Osteoblast (primary cell): ENCODE results near the gene PABPC1L. TPM values are rescaled to one million over a fixed set of nuclear protein-coding genes. Genes with fewer than 3 reads are reported as not detected.

ENCODE experiments used
- DNase-seq: peaks from one replicate; pipeline ENCODE4 v3.0.0; 2011; ENCODE audit warnings: low spot score, mixed read lengths; ENCODE audit not compliant: insufficient read length; ENCODE audit errors: missing footprints
- H2AFZ ChIP-seq: 2 replicates; pipeline ENCODE4 v1.6.0; 2011; ENCODE audit warnings: mild to moderate bottlenecking, low read length
- H3K27ac ChIP-seq: 2 replicates; pipeline ENCODE4 v1.5.1; 2011; ENCODE audit warnings: mild to moderate bottlenecking, low read depth, low read length, moderate library complexity
- H3K27me3 ChIP-seq: 2 replicates; pipeline ENCODE4 v1.6.0; 2012; ENCODE audit warnings: mild to moderate bottlenecking, control low read depth, inconsistent platforms, low read length, moderate library complexity; ENCODE audit not compliant: insufficient read depth
- H3K36me3 ChIP-seq: 2 replicates; pipeline ENCODE4 v1.5.1; 2011; ENCODE audit warnings: mild to moderate bottlenecking, low read length, control low read depth, moderate library complexity; ENCODE audit not compliant: insufficient read depth
- H3K4me1 ChIP-seq: 2 replicates; pipeline ENCODE4 v1.5.1; 2011; ENCODE audit warnings: mild to moderate bottlenecking, low read length, control low read depth, moderate library complexity; ENCODE audit not compliant: insufficient read depth
- H3K4me2 ChIP-seq: 2 replicates; pipeline ENCODE4 v1.6.0; 2011; ENCODE audit warnings: mild to moderate bottlenecking, low read length; ENCODE audit not compliant: insufficient read depth
- H3K4me3 ChIP-seq: fragments of 200-600 bp; sonication (generic); 3 replicates; pipeline ENCODE4 v1.5.1; 2012; ENCODE audit warnings: mild to moderate bottlenecking, low read length, inconsistent platforms; ENCODE audit not compliant: insufficient read depth
- H3K79me2 ChIP-seq: 2 replicates; pipeline ENCODE4 v1.6.0; 2012; ENCODE audit warnings: mild to moderate bottlenecking, low read length, control low read depth, inconsistent platforms; ENCODE audit not compliant: insufficient read depth
- H3K9me3 ChIP-seq: 2 replicates; pipeline ENCODE4 v1.5.1; 2011; ENCODE audit warnings: low read depth, low read length, control low read depth
- H4K20me1 ChIP-seq: 2 replicates; pipeline ENCODE4 v1.6.0; 2012; ENCODE audit warnings: mild to moderate bottlenecking, low read length, control low read depth; ENCODE audit not compliant: insufficient read depth
- total RNA-seq: library from RNA; depleted of rRNA; stranded (reverse); fragments of >200 nt; gene quantifications from 2 replicates; pipeline ENCODE4 v1.2.3, GENCODE V29; 2012
- TF ChIP-seq, protein P1 (sequence below): IDR thresholded peaks from 2 replicates; pipeline ENCODE4 v1.5.1; 2011; ENCODE audit warnings: mild to moderate bottlenecking, low read depth, low read length, moderate library complexity; ENCODE audit errors: extremely low read depth

The PABPC1L gene
- total RNA-seq, 1 donor: 15.6 TPM

GRCh38 chr20:44928595-44928994 is 18.7 kb downstream of the PABPC1L start:
- TF ChIP-seq, protein P1, sequence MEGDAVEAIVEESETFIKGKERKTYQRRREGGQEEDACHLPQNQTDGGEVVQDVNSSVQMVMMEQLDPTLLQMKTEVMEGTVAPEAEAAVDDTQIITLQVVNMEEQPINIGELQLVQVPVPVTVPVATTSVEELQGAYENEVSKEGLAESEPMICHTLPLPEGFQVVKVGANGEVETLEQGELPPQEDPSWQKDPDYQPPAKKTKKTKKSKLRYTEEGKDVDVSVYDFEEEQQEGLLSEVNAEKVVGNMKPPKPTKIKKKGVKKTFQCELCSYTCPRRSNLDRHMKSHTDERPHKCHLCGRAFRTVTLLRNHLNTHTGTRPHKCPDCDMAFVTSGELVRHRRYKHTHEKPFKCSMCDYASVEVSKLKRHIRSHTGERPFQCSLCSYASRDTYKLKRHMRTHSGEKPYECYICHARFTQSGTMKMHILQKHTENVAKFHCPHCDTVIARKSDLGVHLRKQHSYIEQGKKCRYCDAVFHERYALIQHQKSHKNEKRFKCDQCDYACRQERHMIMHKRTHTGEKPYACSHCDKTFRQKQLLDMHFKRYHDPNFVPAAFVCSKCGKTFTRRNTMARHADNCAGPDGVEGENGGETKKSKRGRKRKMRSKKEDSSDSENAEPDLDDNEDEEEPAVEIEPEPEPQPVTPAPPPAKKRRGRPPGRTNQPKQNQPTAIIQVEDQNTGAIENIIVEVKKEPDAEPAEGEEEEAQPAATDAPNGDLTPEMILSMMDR: no peak
- H2AFZ ChIP-seq: no peak overlapping the region
- H3K4me1 ChIP-seq: no peaks in the 10 kb centered on the region
- H3K4me2 ChIP-seq: no peak overlapping the region
- no peaks in the 10 kb centered on the region for H3K27me3 ChIP-seq
- no peak for DNase-seq
- no peaks in the 10 kb centered on the region for H4K20me1 ChIP-seq
- H3K27ac ChIP-seq: no peak overlapping the region
- no peaks in the 10 kb centered on the region for H3K79me2 ChIP-seq
- H3K9me3 ChIP-seq: no peaks in the 10 kb centered on the region
- no peak overlapping the region for H3K4me3 ChIP-seq
- H3K36me3 ChIP-seq: peaks cover 12% of the 10 kb centered on the region

DNA sequence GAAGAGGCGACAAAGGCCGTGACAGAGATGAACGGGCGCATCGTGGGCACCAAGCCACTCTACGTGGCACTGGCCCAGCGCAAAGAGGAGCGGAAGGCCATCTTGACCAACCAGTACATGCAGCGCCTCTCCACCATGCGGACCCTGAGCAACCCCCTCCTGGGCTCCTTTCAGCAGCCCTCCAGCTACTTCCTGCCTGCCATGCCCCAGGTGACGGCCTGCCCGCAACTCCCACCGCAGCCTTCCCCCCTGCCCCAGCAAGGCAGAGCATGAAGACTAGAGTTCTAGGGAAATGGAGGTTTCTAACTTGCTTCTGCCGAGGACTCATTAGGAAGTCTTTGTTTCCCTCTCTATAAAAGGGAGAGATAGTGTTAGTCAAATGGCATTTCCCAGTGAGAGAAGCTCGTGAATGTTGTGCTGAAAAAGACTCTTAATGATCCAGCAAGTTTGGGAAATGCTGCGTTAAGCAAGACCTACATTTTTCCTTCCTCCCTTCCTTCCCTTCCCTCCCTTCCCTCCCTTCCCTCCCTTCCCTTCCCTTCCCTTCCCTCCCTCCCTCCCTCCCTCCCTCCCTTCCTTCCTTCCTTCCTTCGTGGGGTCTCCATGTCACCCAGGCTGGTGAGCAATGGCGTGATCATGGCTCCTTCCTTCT is 20.8 kb downstream of the PABPC1L start:
- Histone ChIP-seq H3K79me2 (no peaks in the 10 kb centered on the region), H4K20me1 (no peaks in the 10 kb centered on the region), H3K27ac (no peak overlapping the region), H3K4me1 (no peaks in the 10 kb centered on the region), H3K36me3 (peaks cover 12% of the 10 kb centered on the region), H3K9me3 (no peaks in the 10 kb centered on the region), H3K27me3 (no peaks in the 10 kb centered on the region), H3K4me3 (no peak overlapping the region), H2AFZ (no peak overlapping the region), H3K4me2 (no peak overlapping the region)
- no peak for DNase-seq
- TF ChIP-seq, protein P1: no peak

DNA sequence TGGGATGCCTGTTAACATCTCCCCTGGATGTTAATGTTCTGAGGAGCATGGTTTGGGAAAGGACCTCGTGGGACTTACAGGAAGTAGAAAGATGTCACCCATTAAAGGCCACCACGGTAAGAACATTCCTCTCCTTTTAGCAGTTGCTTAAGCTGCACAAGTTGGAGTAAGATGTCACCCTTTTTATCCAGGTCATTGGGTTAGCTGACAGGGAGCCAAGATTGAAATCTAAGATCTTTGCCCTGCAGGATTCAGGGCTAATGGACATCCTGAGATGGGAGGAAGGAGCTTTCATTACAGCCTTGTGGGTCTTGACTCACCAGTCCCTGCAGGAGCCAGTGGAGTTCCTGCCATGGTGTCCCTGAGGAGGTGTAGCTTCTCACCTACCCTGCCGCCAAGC is 22.1 kb downstream of the PABPC1L start:
- Histone ChIP-seq H3K27ac (no peak overlapping the region), H3K9me3 (no peaks in the 10 kb centered on the region), H3K79me2 (no peaks in the 10 kb centered on the region), H3K36me3 (peaks cover 12% of the 10 kb centered on the region), H3K4me1 (no peaks in the 10 kb centered on the region), H2AFZ (no peak overlapping the region), H4K20me1 (no peaks in the 10 kb centered on the region), H3K4me3 (no peak overlapping the region), H3K27me3 (no peaks in the 10 kb centered on the region), H3K4me2 (no peak overlapping the region)
- no peak for DNase-seq
- TF ChIP-seq, protein P1: no peak

- Histone ChIP-seq H3K4me3 (no peak overlapping the region), H3K4me1 (no peaks in the 10 kb centered on the region), H3K27me3 (no peaks in the 10 kb centered on the region), H3K9me3 (no peaks in the 10 kb centered on the region), H3K27ac (no peak overlapping the region), H4K20me1 (no peaks in the 10 kb centered on the region), H3K36me3 (peaks cover 12% of the 10 kb centered on the region), H3K4me2 (no peak overlapping the region), H2AFZ (no peak overlapping the region), H3K79me2 (no peaks in the 10 kb centered on the region)
- DNase-seq: no peak
- TF ChIP-seq, protein P1: no peak
These were observed 23.1 kb downstream of the PABPC1L start for GRCh38 chr20:44932916-44933315.
